Raji (cell line): Measurements from ENCODE around the gene THRAP3.

Source experiments
- POLR2A ChIP-seq: IDR thresholded peaks from 2 replicates; pipeline ENCODE4 v1.6.1; 2011; ENCODE audit warnings: low read depth, low read length, control low read depth; ENCODE audit not compliant: insufficient read depth

The THRAP3 gene

GRCh38 chr1:36273024-36273423, 48.8 kb downstream of the THRAP3 start:
- TF ChIP-seq POLR2A, result no peak

GRCh38 chr1:36274201-36274600, 50.0 kb downstream of the THRAP3 start:
- no peak for TF ChIP-seq POLR2A

GRCh38 chr1:36276688-36277087, 52.4 kb downstream of the THRAP3 start:
- TF ChIP-seq POLR2A, result no peak

GRCh38 chr1:36279110-36279788, 55.0 kb downstream of the THRAP3 start:
- no peak for TF ChIP-seq POLR2A

GRCh38 chr1:36279789-36280296, 55.6 kb downstream of the THRAP3 start:
- TF ChIP-seq POLR2A, result no peak

- TF ChIP-seq POLR2A, result no peak
Measured at GRCh38 chr1:36284061-36284460, 59.8 kb downstream of the THRAP3 start.

- no peak for TF ChIP-seq POLR2A
Measured at GRCh38 chr1:36284517-36284916, 60.3 kb downstream of the THRAP3 start.

- no peak for TF ChIP-seq POLR2A
Measured at GRCh38 chr1:36285443-36286101, 61.3 kb downstream of the THRAP3 start.

GRCh38 chr1:36286802-36287201, 62.6 kb downstream of the THRAP3 start:
- no peak for TF ChIP-seq POLR2A

GRCh38 chr1:36287595-36287994, 63.4 kb downstream of the THRAP3 start:
- no peak for TF ChIP-seq POLR2A

- TF ChIP-seq POLR2A, result no peak
Measured at GRCh38 chr1:36295390-36295789, 71.1 kb downstream of the THRAP3 start.

- no peak for TF ChIP-seq POLR2A
Measured at GRCh38 chr1:36297062-36297461, 72.8 kb downstream of the THRAP3 start.

- no peak for TF ChIP-seq POLR2A
Measured at GRCh38 chr1:36298640-36299039, 74.4 kb downstream of the THRAP3 start.

GRCh38 chr1:36300526-36300925, 76.3 kb downstream of the THRAP3 start:
- TF ChIP-seq POLR2A, result no peak

- TF ChIP-seq POLR2A, result no peak
Measured at GRCh38 chr1:36301220-36301619, 77.0 kb downstream of the THRAP3 start.

GRCh38 chr1:36303244-36303643, 79.0 kb downstream of the THRAP3 start:
- no peak for TF ChIP-seq POLR2A

- TF ChIP-seq POLR2A, result no peak
Measured at GRCh38 chr1:36303650-36304360, 79.6 kb downstream of the THRAP3 start.

GRCh38 chr1:36304521-36304920, 80.3 kb downstream of the THRAP3 start:
- no peak for TF ChIP-seq POLR2A
